Osteoblast (primary cell): Measurements from ENCODE around the gene STYXL1. TPM values are rescaled to one million over a fixed set of nuclear protein-coding genes. Genes with fewer than 3 reads are reported as not detected.

Experiments used
- DNase-seq: peaks from one replicate; pipeline ENCODE4 v3.0.0; 2011; ENCODE audit warnings: low spot score, mixed read lengths; ENCODE audit not compliant: insufficient read length; ENCODE audit errors: missing footprints
- H2AFZ ChIP-seq: 2 replicates; pipeline ENCODE4 v1.6.0; 2011; ENCODE audit warnings: mild to moderate bottlenecking, low read length
- H3K27ac ChIP-seq: 2 replicates; pipeline ENCODE4 v1.5.1; 2011; ENCODE audit warnings: mild to moderate bottlenecking, low read depth, low read length, moderate library complexity
- H3K27me3 ChIP-seq: 2 replicates; pipeline ENCODE4 v1.6.0; 2012; ENCODE audit warnings: mild to moderate bottlenecking, control low read depth, inconsistent platforms, low read length, moderate library complexity; ENCODE audit not compliant: insufficient read depth
- H3K36me3 ChIP-seq: 2 replicates; pipeline ENCODE4 v1.5.1; 2011; ENCODE audit warnings: mild to moderate bottlenecking, low read length, control low read depth, moderate library complexity; ENCODE audit not compliant: insufficient read depth
- H3K4me1 ChIP-seq: 2 replicates; pipeline ENCODE4 v1.5.1; 2011; ENCODE audit warnings: mild to moderate bottlenecking, low read length, control low read depth, moderate library complexity; ENCODE audit not compliant: insufficient read depth
- H3K4me2 ChIP-seq: 2 replicates; pipeline ENCODE4 v1.6.0; 2011; ENCODE audit warnings: mild to moderate bottlenecking, low read length; ENCODE audit not compliant: insufficient read depth
- H3K4me3 ChIP-seq: fragments of 200-600 bp; sonication (generic); 3 replicates; pipeline ENCODE4 v1.5.1; 2012; ENCODE audit warnings: mild to moderate bottlenecking, low read length, inconsistent platforms; ENCODE audit not compliant: insufficient read depth
- H3K79me2 ChIP-seq: 2 replicates; pipeline ENCODE4 v1.6.0; 2012; ENCODE audit warnings: mild to moderate bottlenecking, low read length, control low read depth, inconsistent platforms; ENCODE audit not compliant: insufficient read depth
- H3K9me3 ChIP-seq: 2 replicates; pipeline ENCODE4 v1.5.1; 2011; ENCODE audit warnings: low read depth, low read length, control low read depth
- H4K20me1 ChIP-seq: 2 replicates; pipeline ENCODE4 v1.6.0; 2012; ENCODE audit warnings: mild to moderate bottlenecking, low read length, control low read depth; ENCODE audit not compliant: insufficient read depth
- CTCF ChIP-seq: IDR thresholded peaks from 2 replicates; pipeline ENCODE4 v1.5.1; 2011; ENCODE audit warnings: mild to moderate bottlenecking, low read depth, low read length, moderate library complexity; ENCODE audit errors: extremely low read depth
- total RNA-seq: library from RNA; depleted of rRNA; stranded (reverse); fragments of >200 nt; gene quantifications from 2 replicates; pipeline ENCODE4 v1.2.3, GENCODE V29; 2012

The STYXL1 gene
- total RNA-seq, 1 donor = 23.9 TPM

GRCh38 chr7:76071316-76072242 is 23.8 kb upstream of the STYXL1 start:
- H3K4me2 ChIP-seq = no peak overlapping the region
- DNase-seq = peak; percentile 10
- H3K36me3 ChIP-seq = peaks cover 5% of the 10 kb centered on the region
- no peaks in the 10 kb centered on the region for H3K9me3 ChIP-seq
- H3K27me3 ChIP-seq = no peaks in the 10 kb centered on the region
- no peak overlapping the region for H2AFZ ChIP-seq
- H3K4me3 ChIP-seq = no peak overlapping the region
- H3K4me1 ChIP-seq = peaks cover 23% of the 10 kb centered on the region
- TF ChIP-seq CTCF = no peak
- H4K20me1 ChIP-seq = peaks cover 7% of the 10 kb centered on the region
- no peaks in the 10 kb centered on the region for H3K79me2 ChIP-seq
- H3K27ac ChIP-seq = no peak overlapping the region

- Histone ChIP-seq H3K27ac (peak overlapping the region; percentile 20), H3K9me3 (no peaks in the 10 kb centered on the region), H3K4me1 (peaks cover 23% of the 10 kb centered on the region), H4K20me1 (peaks cover 7% of the 10 kb centered on the region), H3K79me2 (no peaks in the 10 kb centered on the region), H2AFZ (no peak overlapping the region), H3K4me2 (peak overlapping the region; percentile 41), H3K27me3 (no peaks in the 10 kb centered on the region), H3K4me3 (no peak overlapping the region), H3K36me3 (peaks cover 28% of the 10 kb centered on the region)
- peak; percentile 96 for DNase-seq
- TF ChIP-seq CTCF = peak; percentile 37
Measured at GRCh38 chr7:76069238-76069638, 21.4 kb upstream of the STYXL1 start.

- Histone ChIP-seq H3K27ac (peak overlapping the region; percentile 75), H4K20me1 (peaks cover 12% of the 10 kb centered on the region), H3K27me3 (no peaks in the 10 kb centered on the region), H3K4me2 (no peak overlapping the region), H3K4me1 (peaks cover 23% of the 10 kb centered on the region), H3K36me3 (peaks cover 50% of the 10 kb centered on the region), H3K9me3 (no peaks in the 10 kb centered on the region), H3K4me3 (no peak overlapping the region), H2AFZ (no peak overlapping the region), H3K79me2 (no peaks in the 10 kb centered on the region)
- peak; percentile 68 for DNase-seq
- TF ChIP-seq CTCF = no peak
Measured at GRCh38 chr7:76066716-76067503, 19.1 kb upstream of the STYXL1 start.
